Measurements from ENCODE around the gene SLC40A1. TPM values are rescaled to one million over a fixed set of nuclear protein-coding genes. Genes with fewer than 3 reads are reported as not detected.

Gene SLC40A1
- total RNA-seq, 4 donors from 2014 or later: 34.8 to 227 (median 108) TPM

- TF ChIP-seq, protein P1, sequence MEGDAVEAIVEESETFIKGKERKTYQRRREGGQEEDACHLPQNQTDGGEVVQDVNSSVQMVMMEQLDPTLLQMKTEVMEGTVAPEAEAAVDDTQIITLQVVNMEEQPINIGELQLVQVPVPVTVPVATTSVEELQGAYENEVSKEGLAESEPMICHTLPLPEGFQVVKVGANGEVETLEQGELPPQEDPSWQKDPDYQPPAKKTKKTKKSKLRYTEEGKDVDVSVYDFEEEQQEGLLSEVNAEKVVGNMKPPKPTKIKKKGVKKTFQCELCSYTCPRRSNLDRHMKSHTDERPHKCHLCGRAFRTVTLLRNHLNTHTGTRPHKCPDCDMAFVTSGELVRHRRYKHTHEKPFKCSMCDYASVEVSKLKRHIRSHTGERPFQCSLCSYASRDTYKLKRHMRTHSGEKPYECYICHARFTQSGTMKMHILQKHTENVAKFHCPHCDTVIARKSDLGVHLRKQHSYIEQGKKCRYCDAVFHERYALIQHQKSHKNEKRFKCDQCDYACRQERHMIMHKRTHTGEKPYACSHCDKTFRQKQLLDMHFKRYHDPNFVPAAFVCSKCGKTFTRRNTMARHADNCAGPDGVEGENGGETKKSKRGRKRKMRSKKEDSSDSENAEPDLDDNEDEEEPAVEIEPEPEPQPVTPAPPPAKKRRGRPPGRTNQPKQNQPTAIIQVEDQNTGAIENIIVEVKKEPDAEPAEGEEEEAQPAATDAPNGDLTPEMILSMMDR (IDR thresholded peaks at IDR 0.05): no peak
- DNase-seq (ENCODE audit: low spot score) (no peak), ATAC-seq (ENCODE audit: low FRiP score) (no peak)
These were observed 62.6 kb downstream of the SLC40A1 start for GRCh38 chr2:189517847-189518535.

GRCh38 chr2:189516546-189516945 is 64.0 kb downstream of the SLC40A1 start:
- TF ChIP-seq, protein P1 (IDR thresholded peaks at IDR 0.05): no peak
- ATAC-seq (ENCODE audit: low FRiP score): no peak
- no peak for DNase-seq (ENCODE audit: low spot score)

DNA sequence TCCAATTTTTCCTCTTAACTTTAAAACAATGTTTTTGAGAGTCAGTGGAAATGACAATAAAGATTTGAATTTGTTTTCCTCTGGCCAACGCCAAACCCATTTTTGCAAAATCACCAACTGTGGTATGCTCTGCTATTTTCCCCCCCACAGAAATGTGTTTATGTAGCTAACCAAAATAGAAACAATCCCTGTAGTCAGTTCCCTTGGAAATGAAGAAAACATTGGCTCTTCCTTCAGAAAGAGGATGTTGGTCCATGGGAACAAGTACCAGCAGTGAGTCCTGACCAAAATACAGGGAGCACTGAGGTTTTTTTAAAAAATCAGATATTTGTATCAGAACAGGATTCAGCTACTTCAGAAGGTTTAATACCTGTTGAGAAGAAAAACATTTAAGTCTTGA is 65.3 kb downstream of the SLC40A1 start:
- TF ChIP-seq, protein P1 (IDR thresholded peaks at IDR 0.05): no peak
- DNase-seq (ENCODE audit: low spot score) (no peak), ATAC-seq (ENCODE audit: low FRiP score) (no peak)

GRCh38 chr2:189514104-189514503 is 66.5 kb downstream of the SLC40A1 start:
- DNase-seq (ENCODE audit: low spot score): no peak
- TF ChIP-seq, protein P1 (IDR thresholded peaks at IDR 0.05): no peak
- ATAC-seq (ENCODE audit: low FRiP score): no peak

DNA sequence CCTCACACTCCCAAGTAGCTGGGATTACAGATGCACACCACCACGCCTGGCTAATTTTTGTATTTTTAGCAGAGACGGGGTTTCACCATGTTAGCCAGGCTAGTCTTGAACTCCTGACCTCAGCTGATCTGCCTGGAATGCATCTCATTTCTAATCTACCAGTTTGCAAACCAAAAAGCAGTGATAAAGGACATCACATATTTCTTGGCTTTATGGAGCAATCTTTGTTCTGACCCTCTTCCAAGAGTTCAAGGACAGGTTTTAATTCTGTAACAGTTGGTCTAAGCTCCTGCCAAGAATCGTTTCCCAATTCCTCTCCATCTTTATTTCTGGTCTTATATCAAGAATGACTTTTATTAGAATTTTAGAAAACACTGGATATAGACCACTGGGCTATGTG is 67.7 kb downstream of the SLC40A1 start:
- DNase-seq (ENCODE audit: low spot score) (no peak), ATAC-seq (ENCODE audit: low FRiP score) (no peak)
- TF ChIP-seq, protein P1 (IDR thresholded peaks at IDR 0.05): no peak

- DNase-seq (ENCODE audit: low spot score) (no peak), ATAC-seq (ENCODE audit: low FRiP score) (no peak)
- TF ChIP-seq, protein P1 (IDR thresholded peaks at IDR 0.05): no peak
These were observed 68.6 kb downstream of the SLC40A1 start for GRCh38 chr2:189511960-189512319.

GRCh38 chr2:189511210-189511959 is 69.2 kb downstream of the SLC40A1 start:
- DNase-seq (ENCODE audit: low spot score) (no peak), ATAC-seq (ENCODE audit: low FRiP score) (no peak)
- TF ChIP-seq, protein P1 (IDR thresholded peaks at IDR 0.05): no peak
